Right lobe of liver (tissue), 6 donors: ENCODE measurements around the gene TPSAB1. TPM values are rescaled to one million over a fixed set of nuclear protein-coding genes. Genes with fewer than 3 reads are reported as not detected.

ENCODE experiments used
- ATAC-seq, 4 donors: fragments of 200-7000 bp; cut with Tn5 transposase; one replicate each; pipeline ENCODE4 v1.9.1; 2020; ENCODE audit warnings: mild to moderate bottlenecking in 4 of 4, moderate library complexity in 4 of 4
- DNase-seq, 3 donors: peaks; one replicate each; pipeline ENCODE4 v3.0.0-alpha.2; 2020
- H3K27ac ChIP-seq, 3 donors: fragments of 200-600 bp; one replicate each; pipeline ENCODE4 v1.8.0; 2022
- H3K27me3 ChIP-seq, 2 donors: fragments of 200-600 bp; one replicate each; pipeline ENCODE4 v1.8.0; 2022
- H3K36me3 ChIP-seq, 4 donors: fragments of 200-600 bp; sonication (generic) in 1 of 4; one replicate each; pipeline versions ENCODE4 v1.5.1 to v1.8.0; 2017 to 2022; ENCODE audit warnings: control low read depth in 1 of 4
- H3K4me1 ChIP-seq, 4 donors: fragments of 200-600 bp; sonication (generic) in 1 of 4; one replicate each; pipeline versions ENCODE4 v1.5.1 to v1.8.0; 2017 to 2022; ENCODE audit warnings: control low read depth in 1 of 4
- H3K4me3 ChIP-seq, 3 donors: fragments of 200-600 bp; one replicate each; pipeline ENCODE4 v1.8.0; 2022
- H3K9me3 ChIP-seq, 4 donors: fragments of 200-600 bp; sonication (generic) in 1 of 4; one replicate each; pipeline versions ENCODE4 v1.5.1 to v1.8.0; 2017 to 2022; ENCODE audit warnings: control low read depth in 1 of 4
- POLR2A ChIP-seq: fragments of 450-650 bp; IDR thresholded peaks from one replicate; pipeline ENCODE4 v1.6.1; 2017; ENCODE audit warnings: antibody characterized with exemption, mild to moderate bottlenecking
- WGBS: methylation state at CpG from one replicate; pipeline ENCODE4 v1.1.6; 2018; ENCODE audit warnings: low coverage, low lambda C conversion rate; ENCODE audit not compliant: insufficient coverage; ENCODE audit errors: missing lambda C conversion rate; 5-methylcytosine and 5-hydroxymethylcytosine counted together
- intact Hi-C, 2 donors: fragments of 100-400 bp; cut with DNase I; formaldehyde crosslinking; loops; one replicate each; pipeline versions ENCODE4 v1.11.2 to v1.14.1; 2022
- total RNA-seq, 6 experiments: library from RNA; depleted of rRNA in 2 of 6; stranded (reverse); fragments of >200 nt in 2 of 6; fragmentation: NEBNext Ultra II Directional in 3 of 6; extraction: Animal tissue kit (Norgen Biotek cat#: 25700) in 3 of 6; gene quantifications; one replicate each; pipeline versions ENCODE4 v1.1.0 to v1.2.4, GENCODE V29; 2016 to 2023
- TF ChIP-seq, protein P1 (sequence below), 4 donors: fragments of 200-600 bp in 3 of 4; fragments of 450-650 bp in 1 of 4; IDR thresholded peaks; one replicate each; pipeline versions ENCODE4 v1.5.1 to v1.8.0; 2016 to 2022; ENCODE audit warnings: antibody characterized with exemption in 4 of 4, mild to moderate bottlenecking in 2 of 4
- donor health status: DM: no; HTN: yes; CAD: no.
- donor health status: DM: no; HTN: no; CAD: no.
- donor health status: DM: no; HTN: no; CAD: no.
- donor health status: DM: no; HTN: yes; CAD: no.
- donor health status: DM: no; HTN: yes; CAD: no.

Gene TPSAB1
- total RNA-seq, 6 experiments from 2014 or later, result 0.39 to 1.1 (median 0.81) TPM; not detected in 1

DNA sequence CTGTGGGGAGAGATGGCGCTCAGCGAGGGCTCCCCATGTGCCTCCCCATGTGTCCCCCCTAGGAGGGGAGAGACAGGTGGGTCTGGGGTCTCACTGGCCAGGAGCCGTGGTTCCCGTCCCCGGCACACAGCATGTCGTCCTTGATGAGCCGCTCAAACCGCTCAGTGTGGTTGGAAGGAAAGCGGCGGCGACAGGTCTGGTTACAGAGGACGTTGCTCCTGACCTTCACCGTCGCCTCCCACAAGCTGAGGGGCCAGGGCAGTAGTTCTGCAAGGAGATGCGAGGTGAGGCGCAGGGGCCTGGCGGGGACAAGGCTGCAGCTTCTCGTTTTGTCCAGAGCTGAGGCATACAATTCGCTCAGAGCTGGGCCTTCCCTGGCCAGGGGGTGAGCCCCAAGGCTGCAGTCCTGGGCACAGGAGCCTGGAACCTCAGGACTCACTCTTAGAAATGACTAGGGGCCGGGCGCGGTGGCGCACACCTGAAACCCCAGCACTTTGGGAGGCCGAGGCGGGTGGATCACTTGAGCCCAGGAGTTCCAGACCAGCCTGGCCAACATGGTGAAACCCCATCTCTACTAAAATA, 46.1 kb downstream of the TPSAB1 start:
- ATAC-seq, result no peak
- DNase-seq, result no peak
- Histone ChIP-seq H3K36me3 (no peaks in the 10 kb centered on the region), H3K27me3 (no peaks in the 10 kb centered on the region), H3K4me1 (peaks cover 0 to 16% (median 2%) of the 10 kb centered on the region in 4 donors), H3K9me3 (no peaks in the 10 kb centered on the region), H3K4me3 (no peak overlapping the region), H3K27ac (no peak overlapping the region)
- intact Hi-C loops, result no loop called here
- WGBS, result no CpG with 5 or more reads among the region's 25 CpGs
- TF ChIP-seq POLR2A, result no peak
- TF ChIP-seq, protein P1, sequence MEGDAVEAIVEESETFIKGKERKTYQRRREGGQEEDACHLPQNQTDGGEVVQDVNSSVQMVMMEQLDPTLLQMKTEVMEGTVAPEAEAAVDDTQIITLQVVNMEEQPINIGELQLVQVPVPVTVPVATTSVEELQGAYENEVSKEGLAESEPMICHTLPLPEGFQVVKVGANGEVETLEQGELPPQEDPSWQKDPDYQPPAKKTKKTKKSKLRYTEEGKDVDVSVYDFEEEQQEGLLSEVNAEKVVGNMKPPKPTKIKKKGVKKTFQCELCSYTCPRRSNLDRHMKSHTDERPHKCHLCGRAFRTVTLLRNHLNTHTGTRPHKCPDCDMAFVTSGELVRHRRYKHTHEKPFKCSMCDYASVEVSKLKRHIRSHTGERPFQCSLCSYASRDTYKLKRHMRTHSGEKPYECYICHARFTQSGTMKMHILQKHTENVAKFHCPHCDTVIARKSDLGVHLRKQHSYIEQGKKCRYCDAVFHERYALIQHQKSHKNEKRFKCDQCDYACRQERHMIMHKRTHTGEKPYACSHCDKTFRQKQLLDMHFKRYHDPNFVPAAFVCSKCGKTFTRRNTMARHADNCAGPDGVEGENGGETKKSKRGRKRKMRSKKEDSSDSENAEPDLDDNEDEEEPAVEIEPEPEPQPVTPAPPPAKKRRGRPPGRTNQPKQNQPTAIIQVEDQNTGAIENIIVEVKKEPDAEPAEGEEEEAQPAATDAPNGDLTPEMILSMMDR (IDR thresholded peaks at IDR 0.05), result no peak

DNA sequence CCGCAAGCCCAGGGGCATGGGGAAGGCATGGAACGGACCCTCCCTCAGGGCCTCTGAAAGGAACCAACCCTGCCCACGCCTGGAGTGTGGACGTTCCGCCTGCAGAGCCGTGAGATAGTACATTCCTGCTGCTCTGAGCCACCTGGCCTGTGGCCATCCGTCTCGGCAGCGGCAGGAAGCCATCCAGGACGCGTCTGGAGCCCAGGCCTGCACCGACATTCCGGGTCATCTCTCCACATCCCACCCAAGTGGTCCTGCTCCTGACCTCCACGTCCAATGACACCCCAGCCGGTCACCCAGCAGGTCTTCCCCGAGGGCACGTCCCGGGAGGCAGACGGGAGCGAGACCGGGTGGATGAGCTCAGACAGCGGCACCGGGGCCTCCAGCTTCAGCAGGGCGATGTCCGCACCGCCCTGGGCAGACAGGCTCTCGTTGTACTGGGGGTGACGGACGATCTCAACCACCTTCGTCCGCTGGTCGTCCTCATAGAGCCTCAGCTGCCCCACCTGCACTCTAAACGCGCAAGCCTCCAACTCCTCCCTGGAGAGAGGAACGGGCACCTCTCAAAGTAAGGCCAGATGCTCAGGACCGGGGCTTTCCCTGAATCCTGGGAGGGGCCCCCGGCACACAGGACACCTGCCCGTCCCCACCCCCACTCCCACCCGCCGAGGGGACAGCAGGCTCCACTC, 47.6 kb downstream of the TPSAB1 start:
- ATAC-seq (no peak), DNase-seq (no peak)
- Histone ChIP-seq H3K9me3 (no peaks in the 10 kb centered on the region), H3K27me3 (no peaks in the 10 kb centered on the region), H3K4me1 (peaks cover 0 to 17% (median 2%) of the 10 kb centered on the region in 4 donors), H3K4me3 (no peak overlapping the region), H3K27ac (no peak overlapping the region), H3K36me3 (no peaks in the 10 kb centered on the region)
- 42% methylated on average over 11 of the region's 40 CpGs for WGBS
- TF ChIP-seq, protein P1 (IDR thresholded peaks at IDR 0.05), result no peak
- TF ChIP-seq POLR2A, result no peak
- intact Hi-C loops, result no loop called here

GRCh38 chr16:1288813-1289476, 48.4 kb downstream of the TPSAB1 start:
- intact Hi-C loops, result no loop called here
- H3K27me3 ChIP-seq, result no peaks in the 10 kb centered on the region
- no peak overlapping the region for H3K4me3 ChIP-seq
- TF ChIP-seq, protein P1 (IDR thresholded peaks at IDR 0.05), result no peak
- no peak for TF ChIP-seq POLR2A
- DNase-seq (no peak), ATAC-seq (no peak)
- H3K36me3 ChIP-seq, result no peaks in the 10 kb centered on the region
- WGBS, result 41% methylated on average over 5 of the region's 20 CpGs
- H3K9me3 ChIP-seq, result no peaks in the 10 kb centered on the region
- no peak overlapping the region for H3K27ac ChIP-seq
- peaks cover 0 to 17% (median 2%) of the 10 kb centered on the region in 4 donors for H3K4me1 ChIP-seq

GRCh38 chr16:1289477-1289866, 49.0 kb downstream of the TPSAB1 start:
- no peak overlapping the region for H3K27ac ChIP-seq
- WGBS, result no CpG with 5 or more reads among the region's 17 CpGs
- DNase-seq (no peak), ATAC-seq (no peak)
- intact Hi-C loops, result no loop called here
- H3K4me3 ChIP-seq, result no peak overlapping the region
- TF ChIP-seq POLR2A, result no peak
- TF ChIP-seq, protein P1 (IDR thresholded peaks at IDR 0.05), result no peak
- H3K36me3 ChIP-seq, result no peaks in the 10 kb centered on the region
- H3K27me3 ChIP-seq, result no peaks in the 10 kb centered on the region
- no peaks in the 10 kb centered on the region for H3K9me3 ChIP-seq
- H3K4me1 ChIP-seq, result peaks cover 0 to 17% (median 2%) of the 10 kb centered on the region in 4 donors
